ENCODE results near the gene C11orf54. TPM values are rescaled to one million over a fixed set of nuclear protein-coding genes. Genes with fewer than 3 reads are reported as not detected.
"Not testable (repeated sequence)": the region's sequence is repeated elsewhere in the genome, so short reads cannot be mapped to it uniquely, and the experiment has no call there.

The C11orf54 gene
- total RNA-seq, 3 donors from 2014 or later = 42.8 to 96.0 (median 48.0) TPM

GRCh38 chr11:93770160-93770559 lies 28.7 kb downstream of the C11orf54 start:
- TF ChIP-seq CTCF (IDR thresholded peaks at IDR 0.05) = no peak
- Histone ChIP-seq H3K4me3 (no peak overlapping the region), H3K9me3 (no peaks in the 10 kb centered on the region), H3K4me1 (ENCODE audit: low read depth) (no peaks in the 10 kb centered on the region), H3K36me3 (ENCODE audit: low read depth) (no peaks in the 10 kb centered on the region)
- DNase-seq (no peak), ATAC-seq (no peak)
- intact Hi-C loops (cut with DNase I, micrococcal nuclease) = no loop called here

DNA sequence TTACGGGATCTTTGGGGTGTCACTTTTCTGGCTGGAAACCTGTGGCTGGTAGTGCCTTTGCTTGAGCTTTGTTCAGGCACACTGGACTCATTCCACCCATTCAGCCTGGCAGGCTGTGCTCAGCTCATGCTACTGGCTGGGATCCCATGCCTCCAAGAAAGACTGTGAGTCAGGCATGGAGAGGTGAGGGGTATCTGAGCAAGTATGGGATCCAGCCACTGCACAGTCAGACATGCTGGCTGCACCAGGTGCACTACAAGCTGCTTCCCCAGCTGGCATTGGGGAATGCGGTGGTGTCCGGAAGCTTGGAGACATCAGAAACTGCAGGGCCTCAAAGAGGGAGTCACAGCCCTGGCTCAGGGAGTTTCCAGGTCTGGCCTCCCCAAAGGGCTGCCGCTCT lies 30.7 kb downstream of the C11orf54 start:
- no peaks in the 10 kb centered on the region for H3K4me1 ChIP-seq (ENCODE audit: low read depth)
- no peaks in the 10 kb centered on the region for H3K9me3 ChIP-seq
- H3K36me3 ChIP-seq (ENCODE audit: low read depth) = no peaks in the 10 kb centered on the region
- ATAC-seq (no peak), DNase-seq (no peak)
- intact Hi-C loops (cut with DNase I, micrococcal nuclease) = no loop called here
- no peak overlapping the region for H3K4me3 ChIP-seq
- TF ChIP-seq CTCF (IDR thresholded peaks at IDR 0.05) = no peak

GRCh38 chr11:93773045-93773477 lies 31.6 kb downstream of the C11orf54 start:
- H3K4me3 ChIP-seq = no peak overlapping the region
- TF ChIP-seq CTCF (IDR thresholded peaks at IDR 0.05) = no peak
- intact Hi-C loops (cut with DNase I, micrococcal nuclease) = no loop called here
- H3K9me3 ChIP-seq = no peaks in the 10 kb centered on the region
- ATAC-seq = no peak
- H3K36me3 ChIP-seq (ENCODE audit: low read depth) = no peaks in the 10 kb centered on the region
- no peak for DNase-seq
- H3K4me1 ChIP-seq (ENCODE audit: low read depth) = no peaks in the 10 kb centered on the region

GRCh38 chr11:93773601-93774200 lies 32.2 kb downstream of the C11orf54 start:
- no peak for TF ChIP-seq CTCF (IDR thresholded peaks at IDR 0.05)
- no peak for DNase-seq
- no peak for ATAC-seq

DNA sequence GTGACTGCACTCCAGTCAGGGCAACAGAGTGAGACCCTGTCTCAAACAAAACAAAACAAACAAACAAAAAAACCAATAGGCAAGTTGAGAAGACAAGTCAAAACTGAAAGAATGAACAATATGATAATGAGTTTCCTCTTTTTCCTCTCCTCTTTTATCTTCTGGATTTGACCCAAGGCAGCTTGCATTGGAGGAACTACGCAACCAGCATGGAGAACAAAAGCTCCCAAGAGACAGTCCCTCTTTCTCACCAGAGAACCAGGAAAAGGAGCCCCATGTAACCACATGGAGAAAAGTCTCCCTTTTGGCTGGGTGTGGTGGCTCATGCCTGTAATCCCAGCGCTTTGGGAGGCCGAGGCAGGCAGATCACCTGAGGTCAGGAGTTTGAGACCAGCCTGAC lies 33.1 kb downstream of the C11orf54 start:
- H3K36me3 ChIP-seq (ENCODE audit: low read depth); intact Hi-C loops (cut with DNase I, micrococcal nuclease); DNase-seq; H3K4me1 ChIP-seq (ENCODE audit: low read depth); H3K9me3 ChIP-seq; H3K4me3 ChIP-seq; ATAC-seq: not testable (repeated sequence)

More at GRCh38 chr11:93773601-93774200, 32.2 kb downstream of the C11orf54 start:
- Histone ChIP-seq H3K4me3 (no peak overlapping the region), H3K36me3 (ENCODE audit: low read depth) (no peaks in the 10 kb centered on the region), H3K4me1 (ENCODE audit: low read depth) (no peaks in the 10 kb centered on the region), H3K9me3 (no peaks in the 10 kb centered on the region)
- intact Hi-C loops (cut with DNase I, micrococcal nuclease) = no loop called here

GRCh38 chr11:93775289-93775688 lies 33.8 kb downstream of the C11orf54 start:
- intact Hi-C loops (cut with DNase I, micrococcal nuclease) = no loop called here
- DNase-seq = peak in 1 of 3 donors; percentile 16

More at GRCh38 chr11:93775289-93775688, 33.8 kb downstream of the C11orf54 start:
- no peaks in the 10 kb centered on the region for H3K9me3 ChIP-seq
- H3K4me3 ChIP-seq = no peak overlapping the region
- no peaks in the 10 kb centered on the region for H3K36me3 ChIP-seq (ENCODE audit: low read depth)
- no peaks in the 10 kb centered on the region for H3K4me1 ChIP-seq (ENCODE audit: low read depth)
- no peak for ATAC-seq
- no peak for TF ChIP-seq CTCF (IDR thresholded peaks at IDR 0.05)

Data from mucosa of descending colon (tissue), 3 donors.